Naive thymus-derived CD4-positive, alpha-beta T cell (primary cell): ENCODE data around the gene ACAA1. TPM values are rescaled to one million over a fixed set of nuclear protein-coding genes. Genes with fewer than 3 reads are reported as not detected.
"Not testable (repeated sequence)": the region's sequence is repeated elsewhere in the genome, so short reads cannot be mapped to it uniquely, and the experiment has no call there.

Experiments
- ATAC-seq: fragments of 150-1000 bp; cut with Tn5 transposase; 2 replicates; pipeline ENCODE4 v1.10.0; 2021; ENCODE audit warnings: mild to moderate bottlenecking, moderate library complexity
- CTCF ChIA-PET: fragments of 350-600 bp; sonication (Branson Sonifier 250); formaldehyde crosslinking; loops from one replicate; lab custom pipeline; 2021; ENCODE audit warnings: antibody characterized with exemption; lab: Charles Lee
- POLR2A ChIA-PET: fragments of 350-600 bp; sonication (Branson Sonifier 250); formaldehyde crosslinking; loops from one replicate; lab custom pipeline; 2021; ENCODE audit warnings: antibody characterized with exemption, inconsistent platforms; lab: Charles Lee
- DNase-seq, 9 donors: peaks; one replicate each; pipeline versions ENCODE4 v3.0.0 to v3.0.0-alpha.2; 2020 to 2022; ENCODE audit warnings: mixed read lengths in 1 of 9
- H3K27ac ChIP-seq: one replicate; pipeline ENCODE4 v1.7.0; 2013; ENCODE audit warnings: mild to moderate bottlenecking, low read depth, low read length, moderate library complexity
- H3K27me3 ChIP-seq, 2 donors: one replicate each; pipeline ENCODE4 v1.7.0; 2013; ENCODE audit warnings: low read length in 2 of 2, mild to moderate bottlenecking in 2 of 2, moderate library complexity in 2 of 2; ENCODE audit not compliant: control insufficient read depth in 2 of 2, insufficient read depth in 2 of 2
- H3K36me3 ChIP-seq, 3 experiments: 1 replicate in 2 of 3; 2 replicates in 1 of 3; pipeline ENCODE4 v1.7.0; 2013; ENCODE audit warnings: low read length in 3 of 3, mild to moderate bottlenecking in 3 of 3, moderate library complexity in 1 of 3; ENCODE audit not compliant: insufficient read depth in 3 of 3, control insufficient read depth in 2 of 3
- H3K4me1 ChIP-seq, 2 donors: one replicate each; pipeline ENCODE4 v1.7.0; 2013; ENCODE audit warnings: low read length in 2 of 2, mild to moderate bottlenecking in 2 of 2, moderate library complexity in 1 of 2; ENCODE audit not compliant: control insufficient read depth in 2 of 2, insufficient read depth in 2 of 2
- H3K4me3 ChIP-seq: 2 replicates; pipeline ENCODE4 v1.7.0; 2013; ENCODE audit warnings: mild to moderate bottlenecking, low read length
- H3K9me3 ChIP-seq, 3 experiments: 1 replicate in 2 of 3; 2 replicates in 1 of 3; pipeline ENCODE4 v1.7.0; 2013; ENCODE audit warnings: low read length in 3 of 3; ENCODE audit not compliant: control insufficient read depth in 2 of 3
- H3K27ac Mint-ChIP-seq, 9 donors: one replicate each; pipeline ENCODE4 v1.8.0; 2020 to 2022; ENCODE audit warnings: mixed read lengths in 9 of 9, mild to moderate bottlenecking in 8 of 9, moderate library complexity in 5 of 9, inconsistent platforms in 2 of 9
- H3K27me3 Mint-ChIP-seq, 5 donors: one replicate each; pipeline ENCODE4 v1.8.0; 2021 to 2022; ENCODE audit warnings: mixed read lengths in 5 of 5, mild to moderate bottlenecking in 1 of 5
- H3K36me3 Mint-ChIP-seq, 5 donors: one replicate each; pipeline ENCODE4 v1.8.0; 2020 to 2022; ENCODE audit warnings: mixed read lengths in 5 of 5, mild to moderate bottlenecking in 3 of 5, inconsistent platforms in 1 of 5
- H3K4me1 Mint-ChIP-seq, 7 donors: one replicate each; pipeline ENCODE4 v1.8.0; 2020 to 2022; ENCODE audit warnings: mixed read lengths in 7 of 7, mild to moderate bottlenecking in 3 of 7, inconsistent platforms in 1 of 7
- H3K4me3 Mint-ChIP-seq, 10 donors: one replicate each; pipeline ENCODE4 v1.8.0; 2020 to 2022; ENCODE audit warnings: mild to moderate bottlenecking in 10 of 10, mixed read lengths in 10 of 10, moderate library complexity in 6 of 10, inconsistent platforms in 2 of 10
- H3K9me3 Mint-ChIP-seq, 11 donors: one replicate each; pipeline ENCODE4 v1.8.0; 2020 to 2022; ENCODE audit warnings: mixed read lengths in 11 of 11, mild to moderate bottlenecking in 4 of 11, inconsistent platforms in 1 of 11, moderate library complexity in 1 of 11
- intact Hi-C, 2 donors: fragments of 100-400 bp; cut with micrococcal nuclease; formaldehyde crosslinking; loops; one replicate each; pipeline ENCODE4 v1.15.1; 2023
- polyA plus RNA-seq, 2 donors: library from polyadenylated mRNA; unstranded; fragments of 300-500 nt; fragmentation: Illumina TruSeq; gene quantifications; one replicate each; pipeline ENCODE4 v1.2.3, GENCODE V29; 2021
- total RNA-seq, 6 experiments: library from RNA in 5 of 6; stranded (reverse) in 5 of 6; gene quantifications; 1 replicate in 5 of 6; 2 replicates in 1 of 6; pipeline ENCODE4 v1.2.3 and lab custom pipeline; 2021 to 2026

ACAA1 gene
- total and polyA plus RNA-seq, 7 experiments from 2014 or later, result 64.4 to 129 (median 90.1) TPM

DNA sequence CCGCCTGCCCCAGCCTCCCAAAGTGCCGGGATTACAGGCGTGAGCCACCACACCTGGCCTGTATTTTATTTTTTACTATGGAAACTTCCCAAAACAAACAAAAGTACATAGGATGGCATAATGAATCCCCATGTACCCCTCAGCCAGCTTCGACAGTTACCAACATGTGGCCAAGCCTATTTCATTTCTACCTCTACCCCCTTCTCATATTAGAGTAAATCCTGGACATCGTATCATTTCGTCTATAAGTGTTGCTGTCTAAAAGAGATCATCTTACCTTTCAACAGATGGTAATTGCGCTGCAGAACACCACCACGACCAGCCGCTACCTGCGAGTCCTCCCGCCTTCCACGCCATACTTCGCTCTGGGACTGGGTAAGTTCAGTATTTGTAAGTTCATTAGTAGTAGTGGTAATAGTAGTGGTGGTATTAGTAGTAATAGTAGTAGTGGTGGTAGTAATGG, 53.0 kb downstream of the ACAA1 start:
- Mint-ChIP-seq H3K9me3 (peaks cover 7 to 28% (median 10%) of the 10 kb centered on the region in 11 donors), H3K4me3 (peak overlapping the region in 3 of 10 donors; percentile 8 to 52 (median 14)), H3K4me1 (no peaks in the 10 kb centered on the region), H3K36me3 (peaks cover 0 to 8% (median 5%) of the 10 kb centered on the region in 5 donors), H3K27me3 (no peaks in the 10 kb centered on the region), H3K27ac (peak overlapping the region in 8 of 9 donors; percentile 54 to 92 (median 82))
- H3K4me3 ChIP-seq, result no peak overlapping the region
- intact Hi-C loops, result loop anchor here in 1 of 2 donors (2.0 kb wide), 1 partner anchor 45 kb away; the partner anchor contains the start of gene DLEC1
- H3K9me3 ChIP-seq, result peaks cover 0 to 7% (median 6%) of the 10 kb centered on the region in 3 experiments
- H3K36me3 ChIP-seq, result no peaks in the 10 kb centered on the region
- DNase-seq, result peak in 4 of 9 donors; percentile 12 to 42 (median 27)
- H3K4me1 ChIP-seq, result no peaks in the 10 kb centered on the region
- ChIA-PET CTCF (no interaction called here), POLR2A (no interaction called here)
- no peak overlapping the region for H3K27ac ChIP-seq
- no peaks in the 10 kb centered on the region for H3K27me3 ChIP-seq
- no peak for ATAC-seq

GRCh38 chr3:38083254-38083653, 53.7 kb downstream of the ACAA1 start:
- peak in 2 of 9 donors; percentile 3 to 9 for DNase-seq
- Mint-ChIP-seq H3K9me3 (peaks cover 7 to 28% (median 10%) of the 10 kb centered on the region in 11 donors), H3K36me3 (peaks cover 0 to 13% (median 4%) of the 10 kb centered on the region in 5 donors), H3K4me3 (peak overlapping the region in 1 of 10 donors; percentile 21)
- H3K4me1 ChIP-seq, H3K27ac ChIP-seq, H3K4me3 ChIP-seq, H3K9me3 ChIP-seq, CTCF ChIA-PET, intact Hi-C loops, H3K27me3 Mint-ChIP-seq, H3K36me3 ChIP-seq, ATAC-seq, POLR2A ChIA-PET, H3K27ac Mint-ChIP-seq, H3K4me1 Mint-ChIP-seq, H3K27me3 ChIP-seq: not testable (repeated sequence)

- intact Hi-C loops, H3K4me3 Mint-ChIP-seq, H3K27me3 Mint-ChIP-seq, H3K27me3 ChIP-seq, H3K9me3 ChIP-seq, H3K4me1 ChIP-seq, H3K27ac ChIP-seq, H3K4me3 ChIP-seq, ATAC-seq, POLR2A ChIA-PET, H3K4me1 Mint-ChIP-seq, DNase-seq, H3K36me3 ChIP-seq, CTCF ChIA-PET: not testable (repeated sequence)
- Mint-ChIP-seq H3K9me3 (peaks cover 7 to 28% (median 10%) of the 10 kb centered on the region in 11 donors), H3K36me3 (peaks cover 0 to 13% (median 4%) of the 10 kb centered on the region in 5 donors), H3K27ac (peak overlapping the region in 1 of 9 donors; percentile 22)
These were observed 54.6 kb downstream of the ACAA1 start for GRCh38 chr3:38082296-38082695.

- H3K27ac ChIP-seq, H3K9me3 ChIP-seq, H3K27me3 Mint-ChIP-seq, H3K9me3 Mint-ChIP-seq, CTCF ChIA-PET, POLR2A ChIA-PET, intact Hi-C loops, H3K4me3 ChIP-seq, H3K4me1 ChIP-seq, H3K4me1 Mint-ChIP-seq, H3K36me3 Mint-ChIP-seq, DNase-seq, H3K4me3 Mint-ChIP-seq, ATAC-seq, H3K36me3 ChIP-seq, H3K27ac Mint-ChIP-seq, H3K27me3 ChIP-seq: not testable (repeated sequence)
These were observed 59.9 kb downstream of the ACAA1 start for GRCh38 chr3:38077073-38077472.

Other genes with a start within 250 kb of the ACAA1 start
- gene VILL, start 146.3 kb downstream of the ACAA1 start, total RNA-seq, result 10 to 100 TPM; 22.4 to 43.3 (median 29.5) TPM
- 10 to 100 TPM; 15.7 to 28.9 TPM for gene VILL, start 146.3 kb downstream of the ACAA1 start, polyA plus RNA-seq
- 10 to 100 TPM; 18.4 to 44.0 (median 41.3) TPM for gene PLCD1, start 107.5 kb downstream of the ACAA1 start, total RNA-seq
- gene PLCD1, start 107.5 kb downstream of the ACAA1 start, polyA plus RNA-seq, result 10 to 100 TPM; 13.1 to 26.3 TPM
- gene DLEC1, start 97.9 kb downstream of the ACAA1 start, total RNA-seq, result 1 to 10 TPM; 1.5 to 9.4 (median 7.5) TPM
- under 1 TPM; 0.41 to 0.73 TPM for gene DLEC1, start 97.9 kb downstream of the ACAA1 start, polyA plus RNA-seq
- 100 to 1,000 TPM in 1 of 5 experiments, 10 to 100 TPM in 4; 35.2 to 108 (median 41.6) TPM for gene MYD88, start 1.5 kb upstream of the ACAA1 start, total RNA-seq
- gene MYD88, start 1.5 kb upstream of the ACAA1 start, polyA plus RNA-seq, result 10 to 100 TPM; 52.8 to 75.4 TPM
- 10 to 100 TPM; 35.0 to 59.7 (median 38.8) TPM for gene OXSR1, start 28.4 kb upstream of the ACAA1 start, total RNA-seq
- gene OXSR1, start 28.4 kb upstream of the ACAA1 start, polyA plus RNA-seq, result 10 to 100 TPM; 12.3 to 14.4 TPM
- 1 to 10 TPM in 1 of 5 experiments, under 1 TPM in 4; 0.53 to 1.9 (median 0.62) TPM for gene SLC22A13, start 128.7 kb upstream of the ACAA1 start, total RNA-seq
- gene SLC22A13, start 128.7 kb upstream of the ACAA1 start, polyA plus RNA-seq, result not detected
- under 1 TPM in 1 of 5 experiments, not detected in 4; 0.15 TPM for gene SLC22A14, start 145.2 kb upstream of the ACAA1 start, total RNA-seq
- gene SLC22A14, start 145.2 kb upstream of the ACAA1 start, polyA plus RNA-seq, result not detected
- 1 to 10 TPM in 4 of 5 experiments, under 1 TPM in 1; 1.00 to 6.7 (median 2.1) TPM for gene XYLB, start 209.7 kb upstream of the ACAA1 start, total RNA-seq
- 1 to 10 TPM in 1 of 2 donors, under 1 TPM in 1; 0.37 to 1.4 TPM for gene XYLB, start 209.7 kb upstream of the ACAA1 start, polyA plus RNA-seq